ENCODE measurements around the gene HOXA13.
A peak's percentile ranks its signal among the peaks of the same experiment; 100 is the strongest.

The HOXA13 gene

DNA sequence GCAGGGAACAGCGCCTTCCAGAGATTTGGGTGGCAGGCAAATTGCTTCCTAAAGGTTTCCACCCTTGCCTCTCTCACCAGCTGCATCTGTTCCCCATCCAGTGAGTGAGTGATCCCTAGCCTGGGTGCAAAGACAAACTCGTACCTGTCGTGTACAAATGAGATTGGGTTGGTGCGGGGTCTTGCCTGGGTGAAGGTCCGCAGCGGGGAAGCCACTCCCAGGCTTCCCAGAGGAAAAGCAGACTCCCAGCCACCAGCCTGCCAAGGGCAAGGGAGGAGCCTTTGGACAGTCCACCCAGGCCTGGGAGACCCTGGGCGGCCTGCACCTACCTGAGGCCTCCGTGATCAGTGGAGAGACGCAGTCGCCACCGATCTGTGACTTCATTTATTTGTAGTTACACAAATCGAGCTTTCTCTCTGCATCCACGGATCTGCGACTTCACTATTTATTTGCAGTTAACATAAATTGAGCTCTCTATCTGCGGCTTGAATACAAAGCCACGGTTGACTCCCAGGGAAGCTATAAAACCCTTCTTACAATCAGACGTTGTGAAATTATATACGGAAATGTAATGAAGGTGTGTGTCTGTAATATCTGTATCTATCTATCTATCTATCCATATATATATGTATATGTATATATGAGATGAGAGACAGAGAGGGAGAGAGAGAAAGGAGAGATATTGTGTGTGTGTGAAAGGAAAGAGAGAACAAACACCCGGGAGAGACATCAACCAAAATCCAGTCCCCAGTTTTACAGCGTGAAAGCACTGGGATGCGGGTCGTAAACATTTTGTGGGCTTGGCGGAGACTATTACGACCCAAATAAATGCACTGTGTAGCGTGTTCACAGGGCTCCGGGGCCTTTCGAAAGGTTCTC lies 40.4 kb downstream of the HOXA13 start:
- DNase-seq (ENCODE audit: low read depth) = no peak

DNA sequence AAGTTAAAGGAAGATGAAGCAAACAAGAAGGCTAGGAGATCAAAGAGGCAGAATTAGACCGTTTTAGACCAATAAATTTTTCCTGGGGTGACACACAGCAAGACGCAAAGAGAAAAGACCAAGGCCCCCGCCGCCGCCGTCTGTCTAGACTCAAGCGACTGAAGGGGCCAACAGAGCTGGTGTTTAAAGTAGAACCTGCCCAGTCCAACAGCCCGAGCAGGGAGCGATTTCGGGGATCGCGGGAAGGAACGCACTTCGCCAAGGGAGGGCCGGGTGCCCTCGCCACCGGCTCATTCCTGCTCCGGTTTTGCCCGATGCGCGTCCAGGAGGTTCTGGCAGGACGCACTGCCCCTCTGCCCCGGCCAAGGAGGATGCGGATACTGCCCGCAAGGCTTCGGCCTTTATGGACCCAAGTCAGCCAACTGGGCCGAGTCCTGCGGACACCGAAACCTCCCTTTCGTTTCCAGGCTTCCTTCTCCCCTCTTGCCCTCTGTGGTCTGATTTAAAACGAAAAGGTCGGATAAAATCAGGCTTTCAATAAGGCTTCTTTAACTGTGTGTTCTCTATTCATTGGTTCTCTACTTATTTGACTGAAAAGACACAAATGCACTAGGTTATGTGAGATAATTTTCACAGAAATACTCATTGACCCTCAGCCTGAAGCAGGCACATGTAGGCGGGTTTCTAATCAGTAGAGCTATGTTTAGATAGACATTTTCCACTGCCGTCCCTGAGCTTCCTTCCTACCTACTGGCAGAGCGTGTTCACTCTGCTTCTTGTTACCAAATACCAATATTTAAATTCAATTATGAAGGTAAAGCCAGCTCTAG lies 41.2 kb downstream of the HOXA13 start:
- no peak for DNase-seq (ENCODE audit: low read depth)

- no peak for DNase-seq (ENCODE audit: low read depth)
These were observed 42.0 kb downstream of the HOXA13 start for GRCh38 chr7:27157702-27158431.

GRCh38 chr7:27156916-27157701 lies 42.8 kb downstream of the HOXA13 start:
- DNase-seq (ENCODE audit: low read depth) = no peak

DNA sequence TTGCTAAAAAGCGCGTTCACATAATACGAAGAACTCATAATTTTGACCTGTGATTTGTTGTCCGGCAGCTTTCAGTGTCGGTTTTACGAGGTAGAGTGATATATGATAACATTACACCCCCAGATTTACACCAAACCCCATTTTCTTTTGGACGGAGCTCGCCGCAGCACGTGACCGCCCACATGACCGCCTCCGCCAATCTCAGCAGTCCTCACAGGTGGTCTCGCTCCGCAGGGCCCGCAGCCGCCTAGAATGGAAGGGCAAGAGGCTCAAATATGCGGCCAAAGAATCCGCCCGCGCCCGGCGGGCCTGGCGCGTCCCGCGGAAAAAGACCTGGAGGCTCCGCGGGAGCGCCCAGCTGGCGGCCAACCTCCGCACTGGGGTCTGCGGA lies 43.4 kb downstream of the HOXA13 start, which contains the start of gene HOXA7:
TSS of gene HOXA7 (minus strand) at position 168 of the 391 bp plus-strand sequence. CDS start at position 38, 130 bp downstream.
- DNase-seq (ENCODE audit: low read depth) = no peak

- no peak for DNase-seq (ENCODE audit: low read depth)
These were observed 43.9 kb downstream of the HOXA13 start for GRCh38 chr7:27155816-27156507.

DNA sequence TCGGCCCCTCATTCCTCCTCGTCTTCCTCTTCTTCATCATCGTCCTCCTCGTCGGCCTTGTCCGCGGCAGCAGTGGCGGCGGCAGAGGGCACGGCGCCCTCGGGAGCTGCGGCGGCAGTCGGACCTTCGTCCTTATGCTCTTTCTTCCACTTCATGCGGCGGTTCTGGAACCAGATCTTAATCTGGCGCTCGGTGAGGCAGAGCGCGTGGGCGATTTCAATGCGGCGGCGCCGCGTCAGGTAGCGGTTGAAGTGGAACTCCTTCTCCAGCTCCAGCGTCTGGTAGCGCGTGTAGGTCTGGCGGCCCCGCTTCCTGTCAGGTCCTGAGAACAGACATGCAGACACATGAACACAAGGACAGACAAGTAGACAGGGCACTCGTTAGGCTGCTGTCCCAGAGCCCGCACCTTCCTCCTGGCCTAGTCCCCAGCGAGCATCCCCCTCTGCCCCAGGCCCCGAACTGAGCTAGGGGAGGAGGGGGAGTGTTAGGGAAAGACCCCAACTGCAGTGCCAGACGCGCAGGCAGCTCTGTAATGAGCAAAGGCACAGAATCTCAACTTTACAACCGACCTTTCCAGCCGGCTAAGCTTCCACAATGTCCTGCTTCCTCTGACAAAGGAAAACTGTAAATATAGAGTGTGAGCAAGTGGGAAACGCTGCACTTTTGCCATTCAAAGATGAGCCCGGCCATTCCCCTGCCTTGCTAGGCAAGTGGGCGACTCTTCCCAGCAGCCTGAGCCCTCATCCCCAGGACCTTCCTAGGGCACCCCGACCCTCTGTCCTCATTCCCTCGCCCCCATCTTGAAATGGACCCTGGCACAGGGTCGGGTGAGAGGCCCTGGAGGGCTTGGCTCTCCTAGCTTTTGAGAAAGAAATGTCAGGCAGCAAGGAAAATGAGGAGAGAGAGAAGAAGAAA lies 44.7 kb downstream of the HOXA13 start:
- DNase-seq (ENCODE audit: low read depth) = no peak

- no peak for DNase-seq (ENCODE audit: low read depth)
These were observed 45.5 kb downstream of the HOXA13 start for GRCh38 chr7:27154369-27154768.

DNA sequence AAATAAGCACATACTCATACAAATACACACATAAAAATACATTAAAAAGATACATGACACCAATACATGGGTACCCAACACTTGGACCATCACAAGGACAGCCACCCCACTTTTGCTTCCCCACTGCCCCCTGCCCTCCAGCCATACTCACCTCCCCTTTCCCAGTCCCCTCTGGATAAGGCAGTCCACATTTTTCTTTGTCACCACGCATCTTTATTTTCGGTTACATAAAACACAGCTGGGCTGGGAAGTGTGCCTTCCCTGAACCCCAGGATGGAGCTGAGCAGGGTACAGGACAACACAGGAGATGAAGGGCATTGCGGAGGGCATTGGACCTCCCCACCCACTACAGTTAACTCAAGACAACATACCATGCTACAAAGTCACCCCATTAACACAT lies 46.4 kb downstream of the HOXA13 start:
- DNase-seq (ENCODE audit: low read depth) = no peak

DNA sequence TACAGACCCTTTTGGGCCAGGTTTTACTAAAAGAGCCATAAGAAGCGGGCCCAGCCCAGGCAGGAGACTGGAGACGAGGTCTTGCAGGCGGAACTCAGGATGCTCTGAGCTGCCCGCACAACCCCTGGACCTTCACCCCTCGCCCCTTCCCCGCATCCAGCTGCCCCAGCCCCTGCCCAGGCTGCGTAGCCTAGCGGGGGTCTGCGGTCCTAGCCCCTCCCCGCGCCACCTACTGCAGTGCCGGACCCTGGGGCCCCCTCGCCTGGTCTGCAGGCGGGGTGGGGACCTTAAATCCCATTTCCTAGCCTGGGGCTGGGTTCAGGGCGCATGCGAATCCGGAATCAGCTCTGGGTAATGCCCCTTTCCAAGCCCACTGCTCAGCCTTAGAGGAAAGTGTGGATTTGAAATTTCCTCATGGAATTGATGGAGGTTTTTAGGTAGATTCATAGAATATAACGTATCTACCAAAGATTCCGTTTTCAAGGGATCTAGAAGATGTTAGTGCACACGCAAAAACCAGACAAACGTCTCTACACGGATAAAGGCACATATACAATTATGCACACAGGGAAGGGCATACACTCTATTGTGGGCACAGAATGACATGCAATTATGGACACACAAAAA lies 47.0 kb downstream of the HOXA13 start:
- no peak for DNase-seq (ENCODE audit: low read depth)

DNA sequence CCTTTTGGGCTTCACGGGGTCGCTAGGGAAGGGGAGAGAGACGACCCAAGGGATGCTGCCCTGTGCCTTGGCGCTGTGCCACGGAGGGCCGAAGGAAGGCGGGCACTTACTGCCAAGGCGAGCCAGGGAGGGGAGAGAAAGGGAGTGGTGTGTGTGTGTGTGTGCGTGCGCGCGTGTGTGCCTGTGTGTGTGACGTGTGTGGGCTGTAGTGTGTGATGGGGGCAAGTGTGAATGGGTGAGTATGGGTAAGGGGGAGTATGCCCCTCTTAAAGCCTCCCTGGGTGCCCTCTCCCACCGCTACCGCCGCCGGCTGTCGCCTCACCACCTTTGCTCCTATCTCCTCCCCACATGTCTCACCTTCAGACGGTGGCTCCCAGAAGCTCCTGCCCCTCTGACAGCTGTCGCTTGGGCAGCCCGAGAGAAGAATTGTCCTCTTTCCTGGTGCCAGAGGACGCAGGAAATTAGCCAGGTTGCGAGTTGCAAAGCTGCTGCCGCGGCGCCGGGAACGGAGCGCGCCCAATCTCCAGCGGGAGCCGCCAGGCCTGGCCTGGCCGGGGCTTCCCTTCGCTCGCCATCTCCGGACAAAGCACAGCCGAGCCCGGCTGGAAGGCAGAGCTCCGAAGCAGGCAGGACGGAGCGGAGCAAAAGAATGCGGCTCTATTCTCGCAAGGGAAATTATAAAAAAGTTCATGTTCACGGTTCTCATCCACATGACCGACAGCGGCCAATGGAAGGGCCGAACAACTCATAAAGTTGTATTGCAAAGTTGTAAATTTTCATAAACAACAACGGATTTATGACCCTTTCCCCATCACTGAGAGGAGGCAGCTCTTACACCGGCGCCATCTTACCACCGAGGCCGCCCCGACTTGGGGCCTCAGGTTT lies 47.7 kb downstream of the HOXA13 start, which contains the start of gene HOXA3:
TSS of gene HOXA3 (minus strand) at position 653 of the 885 bp plus-strand sequence. CDS start 41,943 bp downstream, outside the sequence.
- no peak for DNase-seq (ENCODE audit: low read depth)

DNA sequence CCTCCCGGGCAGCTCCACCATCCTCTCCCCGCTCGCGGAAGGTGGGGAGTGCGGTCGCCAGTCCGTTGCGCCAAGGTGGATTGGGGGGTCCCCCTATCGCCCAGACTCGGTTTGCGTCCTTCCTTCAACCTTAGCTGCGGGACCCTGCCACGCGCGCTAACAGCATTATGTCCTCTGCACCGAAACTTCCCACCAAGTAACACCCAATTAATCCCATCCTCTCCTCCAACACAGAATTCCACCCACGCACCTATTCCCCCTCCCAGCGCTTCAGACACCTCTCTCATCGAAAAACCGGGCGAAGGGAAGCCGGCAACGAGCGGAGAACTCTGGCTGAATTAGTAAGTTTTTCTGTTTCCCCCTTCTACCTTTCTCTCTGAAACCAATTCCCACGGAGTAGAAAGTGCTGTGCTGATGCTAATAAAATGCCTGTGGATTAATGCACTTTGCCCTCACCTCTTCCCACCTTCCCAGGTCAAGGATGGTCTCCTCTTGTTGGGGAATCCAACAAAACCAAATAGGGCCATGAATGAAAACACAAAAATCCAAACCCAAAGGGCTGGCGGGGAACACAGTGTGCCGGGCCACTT lies 48.5 kb downstream of the HOXA13 start:
- DNase-seq (ENCODE audit: low read depth) = no peak

- peak; percentile 45 for DNase-seq (ENCODE audit: low read depth)
These were observed 49.1 kb downstream of the HOXA13 start for GRCh38 chr7:27150568-27151340.

- no peak for DNase-seq (ENCODE audit: low read depth)
These were observed 49.9 kb downstream of the HOXA13 start for GRCh38 chr7:27149842-27150567.

- DNase-seq (ENCODE audit: low read depth) = no peak
These were observed 50.9 kb downstream of the HOXA13 start for GRCh38 chr7:27148756-27149641.
